Gastrocnemius medialis (tissue), 4 donors: Measurements from ENCODE around the gene EFNB2.

Experiments used
- CTCF ChIP-seq, 5 experiments: fragments of 450-650 bp in 3 of 5; fragments of 200-600 bp in 2 of 5; sonication (generic) in 2 of 5; IDR thresholded peaks in 4 of 5; conservative IDR thresholded peaks in 1 of 5; 1 replicate in 4 of 5; 2 replicates in 1 of 5; pipeline ENCODE4 v1.5.1; 2016 to 2019; ENCODE audit warnings: antibody characterized with exemption in 5 of 5, mild to moderate bottlenecking in 3 of 5, moderate library complexity in 3 of 5
- POLR2A ChIP-seq, 2 donors: fragments of 450-650 bp; IDR thresholded peaks; one replicate each; pipeline ENCODE4 v1.6.1; 2017; ENCODE audit warnings: antibody characterized with exemption in 2 of 2, mild to moderate bottlenecking in 2 of 2, moderate library complexity in 2 of 2

- no peak for TF ChIP-seq POLR2A (IDR thresholded peaks at IDR 0.05)
- TF ChIP-seq CTCF (IDR thresholded peaks at IDR 0.05 in 4 of 5, conservative IDR thresholded peaks at IDR 0.05 in 1 of 5), result no peak
These were observed 7.6 kb downstream of the EFNB2 start for GRCh38 chr13:106527826-106528225.
